PFSK-1 (cell line): ENCODE data around the gene DNAJC5.

Experiments
- FOXP2 ChIP-seq: optimal IDR thresholded peaks from 2 replicates; pipeline ENCODE3; 2011; ENCODE audit warnings: borderline replicate concordance, control low read depth, inconsistent platforms; ENCODE audit not compliant: insufficient read depth; ENCODE audit errors: extremely low read length, extremely low read depth
- POLR2AphosphoS5 ChIP-seq: IDR thresholded peaks from 2 replicates; pipeline ENCODE4 v1.6.1; 2012; ENCODE audit warnings: low read depth, mild to moderate bottlenecking, control low read depth, low read length, moderate library complexity
- REST ChIP-seq, 2 experiments: IDR thresholded peaks; 2 replicates each; pipeline versions ENCODE4 v1.6.1 to v1.8.0; 2011 to 2012; ENCODE audit warnings: low read depth in 2 of 2, low read length in 2 of 2, control low read depth in 1 of 2, inconsistent platforms in 1 of 2, mild to moderate bottlenecking in 1 of 2, moderate library complexity in 1 of 2; ENCODE audit not compliant: insufficient read depth in 1 of 2
- SIN3A ChIP-seq: IDR thresholded peaks from 2 replicates; pipeline ENCODE4 v1.6.1; 2012; ENCODE audit warnings: mild to moderate bottlenecking, low read length, moderate library complexity, borderline replicate concordance; ENCODE audit not compliant: insufficient read depth
- TAF1 ChIP-seq: IDR thresholded peaks from 2 replicates; pipeline ENCODE4 v1.6.1; 2012; ENCODE audit warnings: low read length, control low read depth, borderline replicate concordance; ENCODE audit not compliant: insufficient read depth

- TF ChIP-seq TAF1 (peak; percentile 87), POLR2AphosphoS5 (peak; percentile 89), SIN3A (no peak), REST (IDR thresholded peaks at IDR 0.05; ENCODE audit: insufficient read depth in 1 of 2, low read depth in 2 of 2, low read length in 2 of 2) (no peak), FOXP2 (no peak)
Observed at GRCh38 chr20:63864978-63865640, 29.8 kb upstream of the DNAJC5 start, which contains the start of gene TPD52L2.
